IPS-20b (cell line): ENCODE measurements around the gene TXLNG.
A peak's percentile ranks its signal among the peaks of the same experiment; 100 is the strongest.
"Not testable (repeated sequence)": the region's sequence is repeated elsewhere in the genome, so short reads cannot be mapped to it uniquely, and the experiment has no call there.

Source experiments
- H3K27ac ChIP-seq: one replicate; pipeline ENCODE4 v1.5.1; 2013; ENCODE audit warnings: low read length
- H3K27me3 ChIP-seq: 2 replicates; pipeline ENCODE4 v1.6.1; 2013; ENCODE audit warnings: mild to moderate bottlenecking, low read length, inconsistent platforms; ENCODE audit not compliant: insufficient read depth
- H3K36me3 ChIP-seq: 2 replicates; pipeline ENCODE4 v1.6.1; 2013; ENCODE audit warnings: low read depth, mild to moderate bottlenecking, inconsistent platforms, low read length, moderate library complexity; ENCODE audit not compliant: insufficient read depth
- H3K4me1 ChIP-seq: 2 replicates; pipeline ENCODE4 v1.6.1; 2013; ENCODE audit warnings: mild to moderate bottlenecking, control low read depth, inconsistent platforms, low read length, moderate library complexity; ENCODE audit not compliant: insufficient read depth
- H3K4me3 ChIP-seq: 2 replicates; pipeline ENCODE4 v1.5.1; 2013; ENCODE audit warnings: mild to moderate bottlenecking, low read length, inconsistent platforms
- H3K9ac ChIP-seq: 2 replicates; pipeline ENCODE4 v1.6.1; 2013; ENCODE audit warnings: low read depth, mild to moderate bottlenecking, inconsistent platforms, low read length, moderate library complexity
- H3K9me3 ChIP-seq: 2 replicates; pipeline ENCODE4 v1.6.1; 2013; ENCODE audit warnings: mild to moderate bottlenecking, low read depth, low read length, inconsistent platforms; ENCODE audit not compliant: insufficient read depth

TXLNG gene

GRCh38 chrX:16765594-16765993 lies 20.7 kb upstream of the TXLNG start:
- H3K36me3 ChIP-seq: peaks cover 6% of the 10 kb centered on the region
- no peak overlapping the region for H3K27ac ChIP-seq
- H3K9me3 ChIP-seq: no peaks in the 10 kb centered on the region
- no peak overlapping the region for H3K4me3 ChIP-seq
- no peaks in the 10 kb centered on the region for H3K4me1 ChIP-seq
- H3K9ac ChIP-seq: no peak overlapping the region
- H3K27me3 ChIP-seq: no peaks in the 10 kb centered on the region

GRCh38 chrX:16770970-16771482 lies 15.2 kb upstream of the TXLNG start:
- peak overlapping the region; percentile 65 for H3K27ac ChIP-seq
- no peaks in the 10 kb centered on the region for H3K9me3 ChIP-seq
- no peaks in the 10 kb centered on the region for H3K27me3 ChIP-seq
- H3K36me3 ChIP-seq: no peaks in the 10 kb centered on the region
- H3K4me3 ChIP-seq: no peak overlapping the region
- H3K4me1 ChIP-seq: peaks cover 4% of the 10 kb centered on the region; the same call in 1 of the 2 replicates
- peak overlapping the region; percentile 81; the same call in 1 of the 2 replicates for H3K9ac ChIP-seq

DNA sequence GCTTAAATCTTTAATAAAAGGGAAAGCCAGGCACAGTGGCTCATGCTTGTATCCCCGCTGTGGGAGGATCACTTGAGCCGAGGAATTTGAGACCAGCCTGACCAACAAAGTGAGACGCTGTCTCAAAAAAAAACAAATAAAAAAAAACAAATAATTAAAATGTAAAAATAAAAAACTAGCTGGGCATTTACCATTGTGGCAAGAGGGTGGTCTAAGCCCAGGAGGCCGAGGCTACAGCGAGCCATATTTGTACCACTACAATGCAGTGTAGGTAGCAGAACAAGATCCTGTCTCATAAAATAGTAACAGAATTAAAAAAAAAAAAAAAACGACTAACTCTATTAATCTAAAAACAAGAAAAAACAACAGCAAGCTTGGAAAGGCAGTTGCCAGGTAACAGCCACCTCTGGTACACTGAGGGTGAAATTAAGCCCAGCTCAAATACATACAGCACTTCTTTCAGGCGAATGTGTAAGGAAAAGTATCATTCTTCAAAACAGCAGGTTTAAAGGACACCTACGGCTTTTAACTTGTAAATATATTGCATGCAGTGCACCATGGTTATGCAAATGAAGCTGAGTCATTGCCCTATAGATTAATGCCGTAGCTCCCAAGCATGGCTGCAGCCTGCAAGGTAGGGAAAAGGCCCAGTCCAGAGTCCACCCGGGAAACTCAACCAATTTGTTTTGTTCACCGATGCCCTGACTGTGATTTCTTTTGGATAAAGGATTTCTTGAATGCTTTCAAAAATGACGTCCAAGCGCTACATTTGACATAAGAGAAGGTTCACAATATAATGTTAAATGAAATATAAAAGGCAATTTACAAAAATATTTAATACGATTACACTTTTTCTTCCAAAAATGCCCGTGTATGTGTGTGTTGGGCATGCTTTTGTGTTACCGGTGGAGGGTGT lies 14.5 kb upstream of the TXLNG start:
- Histone ChIP-seq H3K4me3 (peak overlapping the region; percentile 44; the same call in 1 of the 2 replicates), H3K4me1 (peaks cover 4% of the 10 kb centered on the region; the same call in 1 of the 2 replicates), H3K27ac (peak overlapping the region; percentile 83)

DNA sequence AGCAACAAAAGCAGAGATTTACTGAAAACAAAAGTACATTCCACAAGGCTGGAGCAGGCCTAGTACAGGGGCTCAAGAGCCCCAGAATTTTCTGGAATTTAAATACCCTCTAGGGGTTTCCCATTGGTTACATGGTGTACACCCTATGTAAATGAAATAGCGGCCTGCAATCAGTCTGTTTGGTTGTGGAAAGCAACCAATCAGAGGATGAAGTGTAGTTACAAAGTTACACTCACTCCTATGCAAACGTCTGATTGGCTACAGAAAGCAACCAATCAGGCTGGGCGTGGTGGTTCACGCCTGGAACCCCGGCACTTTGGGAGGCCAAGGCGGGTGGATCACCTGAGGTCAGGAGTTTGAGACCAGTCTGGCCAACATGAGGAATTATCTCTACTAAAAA lies 13.8 kb upstream of the TXLNG start:
- Histone ChIP-seq H3K36me3 (no peaks in the 10 kb centered on the region), H3K27me3 (no peaks in the 10 kb centered on the region), H3K4me1 (peaks cover 4% of the 10 kb centered on the region; the same call in 1 of the 2 replicates), H3K9me3 (no peaks in the 10 kb centered on the region), H3K4me3 (peak overlapping the region; percentile 26; the same call in 1 of the 2 replicates), H3K27ac (peak overlapping the region; percentile 83), H3K9ac (peak overlapping the region; percentile 81)

More for the DNA sequence above, 14.5 kb upstream of the TXLNG start:
- H3K9me3 ChIP-seq: no peaks in the 10 kb centered on the region
- H3K9ac ChIP-seq: peak overlapping the region; percentile 81
- no peaks in the 10 kb centered on the region for H3K36me3 ChIP-seq
- H3K27me3 ChIP-seq: no peaks in the 10 kb centered on the region

DNA sequence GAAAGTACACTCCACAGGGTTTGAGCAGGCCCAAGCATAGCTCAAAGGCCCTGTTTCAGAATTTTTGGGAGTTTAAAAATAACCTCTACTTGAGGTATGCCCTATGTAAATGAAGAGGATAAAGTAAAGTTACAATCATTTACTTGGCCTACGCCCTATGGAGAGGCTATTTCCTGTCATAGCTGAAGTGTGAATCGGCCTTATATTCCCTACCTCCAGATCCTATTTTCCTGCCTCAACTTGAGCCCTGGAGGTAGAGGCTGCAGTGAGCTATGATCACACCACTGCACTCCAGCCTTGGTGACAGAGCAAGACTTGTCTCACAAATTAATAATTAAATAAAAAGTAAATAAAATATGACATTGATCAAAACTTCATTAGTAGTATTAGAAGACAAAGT lies 11.5 kb upstream of the TXLNG start:
- Histone ChIP-seq H3K4me1 (peaks cover 4% of the 10 kb centered on the region; the same call in 1 of the 2 replicates), H3K27me3 (no peaks in the 10 kb centered on the region), H3K9ac (no peak overlapping the region), H3K27ac (no peak overlapping the region), H3K4me3 (no peak overlapping the region), H3K36me3 (no peaks in the 10 kb centered on the region), H3K9me3 (no peaks in the 10 kb centered on the region)

- Histone ChIP-seq H3K9ac (no peak overlapping the region), H3K4me1 (no peaks in the 10 kb centered on the region), H3K27me3 (no peaks in the 10 kb centered on the region), H3K9me3 (no peaks in the 10 kb centered on the region), H3K27ac (no peak overlapping the region), H3K4me3 (no peak overlapping the region), H3K36me3 (no peaks in the 10 kb centered on the region)
These were observed 7.7 kb upstream of the TXLNG start for GRCh38 chrX:16778545-16778944.

- H3K9ac ChIP-seq: no peak overlapping the region
- H3K27ac ChIP-seq: no peak overlapping the region
- no peaks in the 10 kb centered on the region for H3K36me3 ChIP-seq
- H3K9me3 ChIP-seq: no peaks in the 10 kb centered on the region
- no peaks in the 10 kb centered on the region for H3K4me1 ChIP-seq
- H3K27me3 ChIP-seq: no peaks in the 10 kb centered on the region
- H3K4me3 ChIP-seq: no peak overlapping the region
These were observed 7.3 kb upstream of the TXLNG start for GRCh38 chrX:16778993-16779392.

DNA sequence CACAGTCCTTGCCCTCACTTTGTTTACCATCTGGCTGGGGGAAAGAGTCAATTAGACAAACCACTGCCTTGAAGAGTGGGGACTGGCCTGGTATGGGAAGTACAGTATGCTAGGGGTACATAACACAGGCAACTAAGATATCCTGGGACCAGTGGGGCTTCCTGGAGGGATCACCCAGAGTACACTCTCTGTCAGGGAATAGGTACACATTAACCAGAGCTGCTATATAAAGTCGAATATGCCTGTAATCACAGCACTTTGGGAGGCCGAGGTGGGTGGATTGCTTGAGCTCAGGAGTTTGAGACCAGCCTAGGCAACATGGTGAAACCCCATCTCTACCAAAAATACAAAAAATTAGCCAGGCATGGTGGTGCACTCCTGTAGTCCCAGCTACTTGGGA lies 6.5 kb upstream of the TXLNG start:
- H3K36me3 ChIP-seq, H3K27me3 ChIP-seq, H3K27ac ChIP-seq, H3K9me3 ChIP-seq, H3K4me1 ChIP-seq, H3K4me3 ChIP-seq, H3K9ac ChIP-seq: not testable (repeated sequence)

DNA sequence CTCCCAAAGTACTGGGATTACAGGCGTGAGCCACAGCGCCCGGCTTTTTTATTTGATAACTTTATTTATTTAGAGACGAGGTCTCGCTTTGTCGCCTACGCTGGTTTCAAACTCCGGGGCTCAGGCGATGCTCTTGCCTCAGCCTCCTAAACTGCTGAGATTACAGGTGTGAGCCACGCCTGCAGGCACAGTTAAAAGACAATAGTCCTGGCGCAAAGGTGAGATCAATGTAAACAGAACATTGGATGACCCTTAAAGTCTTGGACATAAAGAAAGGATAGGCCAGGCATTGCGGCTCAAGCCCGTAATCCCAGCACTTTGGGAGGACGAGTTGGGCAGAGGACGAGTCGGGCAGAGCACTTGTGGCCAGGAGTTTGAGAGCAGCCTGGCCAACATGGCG lies 2.8 kb upstream of the TXLNG start:
- H3K4me3 ChIP-seq: no peak overlapping the region
- H3K9me3 ChIP-seq: no peaks in the 10 kb centered on the region
- no peaks in the 10 kb centered on the region for H3K27me3 ChIP-seq
- H3K9ac ChIP-seq: no peak overlapping the region
- H3K36me3 ChIP-seq: peaks cover 7% of the 10 kb centered on the region; the same call in 1 of the 2 replicates
- H3K27ac ChIP-seq: no peak overlapping the region
- H3K4me1 ChIP-seq: peaks cover 4% of the 10 kb centered on the region; the same call in 1 of the 2 replicates

GRCh38 chrX:16784440-16784839 lies 1.8 kb upstream of the TXLNG start:
- H3K9ac ChIP-seq, H3K4me1 ChIP-seq, H3K27ac ChIP-seq, H3K27me3 ChIP-seq, H3K9me3 ChIP-seq, H3K4me3 ChIP-seq: not testable (repeated sequence)
- H3K36me3 ChIP-seq: peaks cover 11% of the 10 kb centered on the region; the same call in 1 of the 2 replicates

DNA sequence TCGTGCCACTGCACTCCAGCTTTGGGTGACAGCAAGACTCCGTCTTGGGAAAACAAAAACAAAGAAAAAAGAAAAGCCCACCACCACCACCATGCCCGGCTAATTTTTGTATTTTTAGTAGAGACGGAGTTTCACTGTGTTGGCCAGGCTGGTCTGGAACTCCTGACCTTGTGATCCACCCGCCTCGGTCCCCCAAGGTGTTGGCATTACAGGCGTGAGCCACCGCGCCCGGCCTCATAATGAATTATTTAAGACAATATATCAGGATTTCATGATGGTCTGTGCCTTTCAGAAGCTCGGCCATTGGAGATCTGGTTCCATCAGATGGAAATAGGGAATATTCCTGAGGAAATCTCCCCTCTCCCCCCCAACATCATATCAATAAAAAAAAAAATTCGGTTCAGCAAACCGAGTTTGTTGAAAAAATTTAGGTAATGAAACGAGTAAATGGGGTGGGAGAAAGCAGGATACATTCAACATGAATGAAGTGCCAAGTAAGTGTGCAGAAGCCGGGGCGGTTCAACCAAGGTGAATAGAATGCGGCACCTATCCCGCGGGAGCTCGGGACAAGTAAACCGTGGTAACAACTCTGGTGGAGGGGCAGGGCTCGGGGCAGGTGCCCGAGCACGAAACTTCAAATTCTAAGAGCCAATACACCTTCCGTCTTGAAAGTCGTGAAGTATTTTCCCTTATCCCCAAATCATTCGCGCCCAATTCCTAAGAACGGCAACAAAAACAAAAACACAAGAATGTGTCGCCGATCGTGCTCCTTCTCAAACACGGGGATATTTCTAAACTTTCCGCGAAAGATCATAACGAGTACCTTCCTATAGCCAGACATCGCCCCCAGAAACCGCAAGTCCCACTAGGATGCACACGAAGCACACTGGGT lies 773 bp upstream of the TXLNG start:
- Histone ChIP-seq H3K27me3 (no peaks in the 10 kb centered on the region), H3K4me1 (peaks cover 4% of the 10 kb centered on the region; the same call in 1 of the 2 replicates), H3K36me3 (peaks cover 16% of the 10 kb centered on the region; the same call in 1 of the 2 replicates), H3K9ac (peak overlapping the region; percentile 90; the same call in 1 of the 2 replicates), H3K9me3 (no peaks in the 10 kb centered on the region), H3K4me3 (peak overlapping the region; percentile 96), H3K27ac (no peak overlapping the region)
